ENCODE results near the gene INO80.

DNA sequence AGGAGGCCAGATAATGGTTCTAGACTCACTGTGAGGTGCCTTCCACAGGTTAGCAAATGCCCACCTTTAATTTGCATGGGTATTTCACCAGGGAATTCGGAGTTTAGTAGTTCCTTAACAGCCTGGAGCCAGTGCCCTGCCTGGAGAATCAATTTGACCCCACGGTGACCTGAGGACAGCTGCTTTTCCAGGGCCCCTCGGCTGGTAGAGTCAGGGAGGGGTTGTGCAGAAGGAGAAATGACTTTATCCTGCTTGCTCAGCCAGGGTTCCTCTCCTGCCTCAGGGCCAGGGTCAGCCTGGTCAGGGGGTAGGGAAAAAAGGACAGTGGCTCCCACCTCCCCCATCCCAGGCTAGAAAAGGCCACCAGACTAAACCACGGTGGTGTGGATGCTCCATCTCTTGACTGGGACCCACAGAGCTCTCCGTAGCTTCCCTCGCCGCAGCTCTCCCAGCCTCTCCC is 175.0 kb downstream of the INO80 start:
- no peak for TF ChIP-seq CTCF (IDR thresholded peaks at IDR 0.05; ENCODE audit: low read length)
- TF ChIP-seq EZH2 (IDR thresholded peaks at IDR 0.05; ENCODE audit: borderline replicate concordance, low read length): no peak

Measured in OCI-LY1 (cell line).